WTC11 (cell line): Measurements from ENCODE around the gene SRGAP2B.
"Not testable (repeated sequence)": the region's sequence is repeated elsewhere in the genome, so short reads cannot be mapped to it uniquely, and the experiment has no call there.

Experiments
- IRF2 ChIP-seq: sonication (generic); formaldehyde crosslinking; IDR thresholded peaks from 2 replicates; pipeline ENCODE4 v1.8.0; 2022; ENCODE audit warnings: low read depth, missing genetic modification reagents, borderline replicate concordance
- ZNF121 ChIP-seq: sonication (generic); formaldehyde crosslinking; IDR thresholded peaks from 2 replicates; pipeline ENCODE4 v1.8.0; 2023; ENCODE audit warnings: missing genetic modification reagents
- ZNF263 ChIP-seq: sonication (generic); formaldehyde crosslinking; IDR thresholded peaks from 2 replicates; pipeline ENCODE4 v1.8.1; 2022; ENCODE audit warnings: low read depth, mild to moderate bottlenecking, moderate library complexity, missing genetic modification reagents
- ZNF317 ChIP-seq: sonication (generic); formaldehyde crosslinking; IDR thresholded peaks from 2 replicates; pipeline ENCODE4 v1.8.1; 2023; ENCODE audit warnings: low read depth, mild to moderate bottlenecking, moderate library complexity, missing genetic modification reagents, borderline replicate concordance
- TF ChIP-seq, protein P1 (sequence below): fragments of 200-600 bp; IDR thresholded peaks from 2 replicates; pipeline ENCODE4 v1.8.0; 2022; ENCODE audit warnings: antibody characterized with exemption
- TF ChIP-seq, protein P2 (sequence below): sonication (generic); formaldehyde crosslinking; IDR thresholded peaks from 2 replicates; pipeline ENCODE4 v1.8.0; 2022; ENCODE audit warnings: mild to moderate bottlenecking, missing genetic modification reagents

- TF ChIP-seq, protein P1, sequence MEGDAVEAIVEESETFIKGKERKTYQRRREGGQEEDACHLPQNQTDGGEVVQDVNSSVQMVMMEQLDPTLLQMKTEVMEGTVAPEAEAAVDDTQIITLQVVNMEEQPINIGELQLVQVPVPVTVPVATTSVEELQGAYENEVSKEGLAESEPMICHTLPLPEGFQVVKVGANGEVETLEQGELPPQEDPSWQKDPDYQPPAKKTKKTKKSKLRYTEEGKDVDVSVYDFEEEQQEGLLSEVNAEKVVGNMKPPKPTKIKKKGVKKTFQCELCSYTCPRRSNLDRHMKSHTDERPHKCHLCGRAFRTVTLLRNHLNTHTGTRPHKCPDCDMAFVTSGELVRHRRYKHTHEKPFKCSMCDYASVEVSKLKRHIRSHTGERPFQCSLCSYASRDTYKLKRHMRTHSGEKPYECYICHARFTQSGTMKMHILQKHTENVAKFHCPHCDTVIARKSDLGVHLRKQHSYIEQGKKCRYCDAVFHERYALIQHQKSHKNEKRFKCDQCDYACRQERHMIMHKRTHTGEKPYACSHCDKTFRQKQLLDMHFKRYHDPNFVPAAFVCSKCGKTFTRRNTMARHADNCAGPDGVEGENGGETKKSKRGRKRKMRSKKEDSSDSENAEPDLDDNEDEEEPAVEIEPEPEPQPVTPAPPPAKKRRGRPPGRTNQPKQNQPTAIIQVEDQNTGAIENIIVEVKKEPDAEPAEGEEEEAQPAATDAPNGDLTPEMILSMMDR = not testable (repeated sequence)
- TF ChIP-seq, protein P2, sequence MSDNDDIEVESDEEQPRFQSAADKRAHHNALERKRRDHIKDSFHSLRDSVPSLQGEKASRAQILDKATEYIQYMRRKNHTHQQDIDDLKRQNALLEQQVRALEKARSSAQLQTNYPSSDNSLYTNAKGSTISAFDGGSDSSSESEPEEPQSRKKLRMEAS = not testable (repeated sequence)
- TF ChIP-seq ZNF121; ZNF263 (CRISPR knock-in tag); IRF2 (CRISPR knock-in tag); ZNF317 (CRISPR knock-in tag): not testable (repeated sequence)
Measured at GRCh38 chr1:145017725-145018124, 77.4 kb downstream of the SRGAP2B start.
